ENCODE data around the gene SELENOV.
"Not testable (repeated sequence)": the region's sequence is repeated elsewhere in the genome, so short reads cannot be mapped to it uniquely, and the experiment has no call there.

Gene SELENOV

GRCh38 chr19:39514840-39515550, at the start of gene SELENOV:
SELENOV (plus strand) TSS chr19:39515139; CDS start chr19:39515213, 74 bp downstream.
- DNase-seq, result no peak

- no peak for DNase-seq
Measured at GRCh38 chr19:39465956-39466747, 48.8 kb upstream of the SELENOV start.

- DNase-seq, result no peak
Measured at GRCh38 chr19:39467941-39468340, 47.0 kb upstream of the SELENOV start.

- DNase-seq, result no peak
Measured at GRCh38 chr19:39469036-39469435, 45.9 kb upstream of the SELENOV start.

- DNase-seq, result no peak
Measured at GRCh38 chr19:39469567-39469966, 45.4 kb upstream of the SELENOV start.

- DNase-seq, result no peak
Measured at GRCh38 chr19:39470724-39471339, 44.1 kb upstream of the SELENOV start.

- no peak for DNase-seq
Measured at GRCh38 chr19:39471756-39472536, 43.0 kb upstream of the SELENOV start.

- DNase-seq, result no peak
Measured at GRCh38 chr19:39472746-39473442, 42.0 kb upstream of the SELENOV start.

GRCh38 chr19:39473443-39473960, 41.4 kb upstream of the SELENOV start:
- DNase-seq, result no peak

GRCh38 chr19:39474139-39474620, 40.8 kb upstream of the SELENOV start:
- peak; percentile 5 for DNase-seq

- no peak for DNase-seq
Measured at GRCh38 chr19:39475748-39476147, 39.2 kb upstream of the SELENOV start.

GRCh38 chr19:39479319-39479801, 35.6 kb upstream of the SELENOV start:
- DNase-seq, result not testable (repeated sequence)

- DNase-seq, result no peak
Measured at GRCh38 chr19:39479916-39480315, 35.0 kb upstream of the SELENOV start.

- peak; percentile 81 for DNase-seq
Measured at GRCh38 chr19:39480337-39481228, 34.4 kb upstream of the SELENOV start, which contains the start of gene TIMM50. TIMM50 (plus strand) TSS chr19:39480838; CDS start chr19:39480854, 16 bp downstream.

GRCh38 chr19:39481229-39481545, 33.8 kb upstream of the SELENOV start:
- DNase-seq, result no peak

- no peak for DNase-seq
Measured at GRCh38 chr19:39481676-39482075, 33.3 kb upstream of the SELENOV start.

- DNase-seq, result no peak
Measured at GRCh38 chr19:39483141-39483540, 31.8 kb upstream of the SELENOV start.

GRCh38 chr19:39489756-39490155, 25.2 kb upstream of the SELENOV start:
- DNase-seq, result no peak

GRCh38 chr19:39492225-39492624, 22.7 kb upstream of the SELENOV start:
- no peak for DNase-seq

GRCh38 chr19:39492788-39493187, 22.2 kb upstream of the SELENOV start:
- no peak for DNase-seq

- DNase-seq, result no peak
Measured at GRCh38 chr19:39494661-39495060, 20.3 kb upstream of the SELENOV start.

Data from NCI-H2029 treated with DMSO at 0.1 percent for 48 hours (cell line).